Measurements from ENCODE around the gene TCF12. TPM values are rescaled to one million over a fixed set of nuclear protein-coding genes. Genes with fewer than 3 reads are reported as not detected.

The TCF12 gene
- total RNA-seq, 1 donor from 2014 or later = 207 TPM

- H3K36me3 Mint-ChIP-seq (ENCODE audit: low read depth) = peaks cover 29% of the 10 kb centered on the region
- no peak for DNase-seq (ENCODE audit: low read depth, low spot score)
- no peak overlapping the region for H3K4me3 Mint-ChIP-seq
- TF ChIP-seq CTCF (conservative IDR thresholded peaks at IDR 0.05) = no peak
- no peaks in the 10 kb centered on the region for H3K27me3 Mint-ChIP-seq (ENCODE audit: low read depth)
- peaks cover 4% of the 10 kb centered on the region for H3K9me3 Mint-ChIP-seq
- no peak overlapping the region for H3K27ac Mint-ChIP-seq (ENCODE audit: unreplicated experiment)
- H3K4me1 Mint-ChIP-seq = peaks cover 4% of the 10 kb centered on the region
These were observed 271.8 kb downstream of the TCF12 start for GRCh38 chr15:57190208-57190607.

GRCh38 chr15:57193161-57193560, 274.7 kb downstream of the TCF12 start:
- TF ChIP-seq CTCF (conservative IDR thresholded peaks at IDR 0.05) = no peak
- no peak overlapping the region for H3K27ac Mint-ChIP-seq (ENCODE audit: unreplicated experiment)

GRCh38 chr15:57195326-57195725, 276.9 kb downstream of the TCF12 start:
- Mint-ChIP-seq H3K9me3 (no peaks in the 10 kb centered on the region), H3K4me3 (no peak overlapping the region), H3K27me3 (ENCODE audit: low read depth) (no peaks in the 10 kb centered on the region), H3K27ac (ENCODE audit: unreplicated experiment) (no peak overlapping the region), H3K36me3 (ENCODE audit: low read depth) (peaks cover 14% of the 10 kb centered on the region), H3K4me1 (peaks cover 23% of the 10 kb centered on the region)
- no peak for TF ChIP-seq CTCF (conservative IDR thresholded peaks at IDR 0.05)
- no peak for DNase-seq (ENCODE audit: low read depth, low spot score)

More at GRCh38 chr15:57193161-57193560, 274.7 kb downstream of the TCF12 start:
- Mint-ChIP-seq H3K4me1 (peaks cover 13% of the 10 kb centered on the region), H3K9me3 (no peaks in the 10 kb centered on the region), H3K36me3 (ENCODE audit: low read depth) (peaks cover 14% of the 10 kb centered on the region), H3K4me3 (no peak overlapping the region), H3K27me3 (ENCODE audit: low read depth) (no peaks in the 10 kb centered on the region)
- no peak for DNase-seq (ENCODE audit: low read depth, low spot score)

- Mint-ChIP-seq H3K27ac (ENCODE audit: unreplicated experiment) (no peak overlapping the region), H3K36me3 (ENCODE audit: low read depth) (peaks cover 14% of the 10 kb centered on the region), H3K9me3 (no peaks in the 10 kb centered on the region), H3K4me3 (no peak overlapping the region), H3K27me3 (ENCODE audit: low read depth) (no peaks in the 10 kb centered on the region), H3K4me1 (peaks cover 26% of the 10 kb centered on the region)
- DNase-seq (ENCODE audit: low read depth, low spot score) = no peak
- no peak for TF ChIP-seq CTCF (conservative IDR thresholded peaks at IDR 0.05)
These were observed 278.4 kb downstream of the TCF12 start for GRCh38 chr15:57196865-57197264.

- peak overlapping the region; percentile 51 for H3K4me3 Mint-ChIP-seq
- no peaks in the 10 kb centered on the region for H3K27me3 Mint-ChIP-seq (ENCODE audit: low read depth)
- H3K4me1 Mint-ChIP-seq = peaks cover 31% of the 10 kb centered on the region
- H3K27ac Mint-ChIP-seq (ENCODE audit: unreplicated experiment) = no peak overlapping the region
- H3K36me3 Mint-ChIP-seq (ENCODE audit: low read depth) = peaks cover 14% of the 10 kb centered on the region
- no peak for TF ChIP-seq CTCF (conservative IDR thresholded peaks at IDR 0.05)
- no peaks in the 10 kb centered on the region for H3K9me3 Mint-ChIP-seq
- no peak for DNase-seq (ENCODE audit: low read depth, low spot score)
These were observed 279.7 kb downstream of the TCF12 start for GRCh38 chr15:57198131-57198530.
